ENCODE results near the gene ACADS. TPM values are rescaled to one million over a fixed set of nuclear protein-coding genes. Genes with fewer than 3 reads are reported as not detected.

ACADS gene
- total RNA-seq, 4 donors from 2014 or later, result 1.2 to 46.1 (median 13.9) TPM

- intact Hi-C loops (cut with DNase I; ENCODE audit: low total_unique reads), result no loop called here
- H3K27ac ChIP-seq, result no peak overlapping the region
- no peaks in the 10 kb centered on the region for H3K27me3 ChIP-seq
- no peak overlapping the region for H3K4me3 ChIP-seq
- peaks cover 0 to 3% of the 10 kb centered on the region in 2 donors for H3K9me3 ChIP-seq
- H3K36me3 ChIP-seq, result no peaks in the 10 kb centered on the region
- TF ChIP-seq, protein P1, sequence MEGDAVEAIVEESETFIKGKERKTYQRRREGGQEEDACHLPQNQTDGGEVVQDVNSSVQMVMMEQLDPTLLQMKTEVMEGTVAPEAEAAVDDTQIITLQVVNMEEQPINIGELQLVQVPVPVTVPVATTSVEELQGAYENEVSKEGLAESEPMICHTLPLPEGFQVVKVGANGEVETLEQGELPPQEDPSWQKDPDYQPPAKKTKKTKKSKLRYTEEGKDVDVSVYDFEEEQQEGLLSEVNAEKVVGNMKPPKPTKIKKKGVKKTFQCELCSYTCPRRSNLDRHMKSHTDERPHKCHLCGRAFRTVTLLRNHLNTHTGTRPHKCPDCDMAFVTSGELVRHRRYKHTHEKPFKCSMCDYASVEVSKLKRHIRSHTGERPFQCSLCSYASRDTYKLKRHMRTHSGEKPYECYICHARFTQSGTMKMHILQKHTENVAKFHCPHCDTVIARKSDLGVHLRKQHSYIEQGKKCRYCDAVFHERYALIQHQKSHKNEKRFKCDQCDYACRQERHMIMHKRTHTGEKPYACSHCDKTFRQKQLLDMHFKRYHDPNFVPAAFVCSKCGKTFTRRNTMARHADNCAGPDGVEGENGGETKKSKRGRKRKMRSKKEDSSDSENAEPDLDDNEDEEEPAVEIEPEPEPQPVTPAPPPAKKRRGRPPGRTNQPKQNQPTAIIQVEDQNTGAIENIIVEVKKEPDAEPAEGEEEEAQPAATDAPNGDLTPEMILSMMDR (IDR thresholded peaks at IDR 0.05), result no peak
- no peak for TF ChIP-seq POLR2A (IDR thresholded peaks at IDR 0.05)
- DNase-seq, result no peak
- no peaks in the 10 kb centered on the region for H3K4me1 ChIP-seq
Observed at GRCh38 chr12:120758798-120759590, 33.4 kb downstream of the ACADS start.

- no peak for TF ChIP-seq POLR2A (IDR thresholded peaks at IDR 0.05)
- TF ChIP-seq, protein P1 (IDR thresholded peaks at IDR 0.05), result no peak
- Histone ChIP-seq H3K27me3 (no peaks in the 10 kb centered on the region), H3K36me3 (no peaks in the 10 kb centered on the region), H3K4me3 (no peak overlapping the region), H3K4me1 (no peaks in the 10 kb centered on the region), H3K27ac (no peak overlapping the region), H3K9me3 (peaks cover 0 to 3% of the 10 kb centered on the region in 2 donors)
- DNase-seq, result no peak
- intact Hi-C loops (cut with DNase I; ENCODE audit: low total_unique reads), result no loop called here
Observed at GRCh38 chr12:120759591-120760348, 34.1 kb downstream of the ACADS start.

DNA sequence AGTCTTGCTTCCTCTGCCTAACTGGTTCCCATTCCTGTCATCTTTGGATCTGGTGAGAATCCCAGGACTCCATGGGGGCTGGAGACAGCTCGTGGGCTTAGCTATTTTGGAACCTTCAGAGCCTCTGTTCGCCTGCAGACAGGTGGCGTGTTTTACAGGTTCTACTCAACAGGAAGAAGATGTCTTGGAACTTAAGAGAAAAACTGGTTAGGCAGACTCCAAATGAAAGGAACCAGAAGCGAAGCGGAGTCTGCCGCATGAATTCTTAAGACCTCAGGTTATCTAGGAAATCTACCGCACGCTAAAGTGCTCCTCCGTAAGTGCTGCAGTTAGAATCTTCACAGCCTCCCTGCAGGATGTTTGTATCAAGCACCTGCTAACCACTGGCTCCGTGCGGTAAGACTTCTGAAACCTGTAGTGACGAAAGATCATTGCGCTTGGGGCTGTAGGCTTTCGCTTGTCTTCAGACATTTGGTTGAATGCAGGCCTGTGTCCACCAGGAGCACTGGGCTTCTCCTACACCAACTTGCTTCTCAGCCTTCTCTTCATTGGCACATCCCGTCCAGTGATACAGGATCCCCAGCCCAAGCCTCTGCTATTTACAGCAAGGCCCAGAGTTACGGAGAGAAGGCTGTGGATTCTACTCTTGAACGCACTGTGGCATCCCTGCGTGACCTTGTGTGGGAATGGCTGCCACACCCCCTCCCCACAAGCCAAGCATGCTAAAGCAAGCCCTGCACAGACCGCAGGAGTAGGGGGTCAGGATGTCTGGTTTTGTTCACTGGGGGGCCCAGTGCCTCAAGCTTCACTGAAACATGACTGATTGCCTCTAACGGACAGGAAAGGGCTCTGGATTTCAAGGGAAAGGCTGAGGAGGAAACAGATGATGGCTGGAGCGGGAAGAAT is 35.0 kb downstream of the ACADS start:
- TF ChIP-seq, protein P1 (IDR thresholded peaks at IDR 0.05), result no peak
- TF ChIP-seq POLR2A (IDR thresholded peaks at IDR 0.05), result no peak
- H3K27me3 ChIP-seq, result no peaks in the 10 kb centered on the region
- H3K4me3 ChIP-seq, result no peak overlapping the region
- no peak for DNase-seq
- H3K4me1 ChIP-seq, result no peaks in the 10 kb centered on the region
- H3K9me3 ChIP-seq, result no peaks in the 10 kb centered on the region
- no peaks in the 10 kb centered on the region for H3K36me3 ChIP-seq
- intact Hi-C loops (cut with DNase I; ENCODE audit: low total_unique reads), result no loop called here
- H3K27ac ChIP-seq, result peak overlapping the region; percentile 76 to 80

- no peaks in the 10 kb centered on the region for H3K4me1 ChIP-seq
- DNase-seq, result peak in 1 of 2 donors; percentile 57
- intact Hi-C loops (cut with DNase I; ENCODE audit: low total_unique reads), result no loop called here
- H3K4me3 ChIP-seq, result no peak overlapping the region
- no peaks in the 10 kb centered on the region for H3K36me3 ChIP-seq
- H3K9me3 ChIP-seq, result no peaks in the 10 kb centered on the region
- no peaks in the 10 kb centered on the region for H3K27me3 ChIP-seq
- H3K27ac ChIP-seq, result peak overlapping the region; percentile 76 to 80
- no peak for TF ChIP-seq POLR2A (IDR thresholded peaks at IDR 0.05)
- TF ChIP-seq, protein P1 (IDR thresholded peaks at IDR 0.05), result no peak
Observed at GRCh38 chr12:120761519-120761934, 35.9 kb downstream of the ACADS start.

Measured in uterus (tissue), 4 donors.